ENCODE measurements around the gene IL12RB1. TPM values are rescaled to one million over a fixed set of nuclear protein-coding genes. Genes with fewer than 3 reads are reported as not detected.
A peak's percentile ranks its signal among the peaks of the same experiment; 100 is the strongest.

IL12RB1 gene
- total RNA-seq, 1 experiment from 2014 or later = not detected

- peak overlapping the region; percentile 79 for H3K9ac ChIP-seq (ENCODE audit: low read length)
- H3K4me3 ChIP-seq (replicated peaks in 1 of 2; ENCODE audit: low read depth in 1 of 2, low read length in 2 of 2) = peak overlapping the region; percentile 72 to 87
- no peaks in the 10 kb centered on the region for H4K20me1 ChIP-seq (ENCODE audit: insufficient read depth)
- ChIA-PET CTCF (interaction anchor here (0.6 kb wide), 1 partner anchor 786 kb away, joined by 3 read pairs; no protein-coding TSS in a partner anchor), POLR2A (interaction anchor here (0.7 to 1.4 kb wide), 3 partner anchors 9 to 35 kb away, joined by 3 to 4 read pairs (median 3); no protein-coding TSS in a partner anchor), RAD21 (ENCODE audit: low non-redundant PET in 1 of 2, low total read pairs in 2 of 2, uncharacterized antibody in 2 of 2, unreplicated experiment in 2 of 2) (interaction anchor here in 1 of 2 experiments (0.5 kb wide), 1 partner anchor 116 kb away, joined by 3 read pairs; no protein-coding TSS in a partner anchor)
- peak overlapping the region; percentile 89 for H3K4me2 ChIP-seq (ENCODE audit: low read length)
- TF ChIP-seq FOSL1 (IDR thresholded peaks at IDR 0.05; ENCODE audit: low read depth) (peak; percentile 75), TCF7L2 (IDR thresholded peaks at IDR 0.05; ENCODE audit: borderline replicate concordance, extremely low read depth, insufficient read depth, insufficient read length) (peak; percentile 80), POLR2A (IDR thresholded peaks at IDR 0.05; ENCODE audit: borderline replicate concordance, extremely low read depth, insufficient read depth, insufficient read length) (no peak), ATF3 (IDR thresholded peaks at IDR 0.05) (no peak), MAX (IDR thresholded peaks at IDR 0.05) (peak; percentile 84), JUND (IDR thresholded peaks at IDR 0.05) (peak; percentile 77), SP1 (IDR thresholded peaks at IDR 0.05; ENCODE audit: low read depth) (peak; percentile 61; the same call in 1 of the 2 replicates), SIN3A (IDR thresholded peaks at IDR 0.05; ENCODE audit: low read depth) (no peak), YY1 (IDR thresholded peaks at IDR 0.05; ENCODE audit: extremely low read depth, insufficient replicate concordance, low read depth, low read length) (peak; percentile 65)
- TF ChIP-seq, protein P1, sequence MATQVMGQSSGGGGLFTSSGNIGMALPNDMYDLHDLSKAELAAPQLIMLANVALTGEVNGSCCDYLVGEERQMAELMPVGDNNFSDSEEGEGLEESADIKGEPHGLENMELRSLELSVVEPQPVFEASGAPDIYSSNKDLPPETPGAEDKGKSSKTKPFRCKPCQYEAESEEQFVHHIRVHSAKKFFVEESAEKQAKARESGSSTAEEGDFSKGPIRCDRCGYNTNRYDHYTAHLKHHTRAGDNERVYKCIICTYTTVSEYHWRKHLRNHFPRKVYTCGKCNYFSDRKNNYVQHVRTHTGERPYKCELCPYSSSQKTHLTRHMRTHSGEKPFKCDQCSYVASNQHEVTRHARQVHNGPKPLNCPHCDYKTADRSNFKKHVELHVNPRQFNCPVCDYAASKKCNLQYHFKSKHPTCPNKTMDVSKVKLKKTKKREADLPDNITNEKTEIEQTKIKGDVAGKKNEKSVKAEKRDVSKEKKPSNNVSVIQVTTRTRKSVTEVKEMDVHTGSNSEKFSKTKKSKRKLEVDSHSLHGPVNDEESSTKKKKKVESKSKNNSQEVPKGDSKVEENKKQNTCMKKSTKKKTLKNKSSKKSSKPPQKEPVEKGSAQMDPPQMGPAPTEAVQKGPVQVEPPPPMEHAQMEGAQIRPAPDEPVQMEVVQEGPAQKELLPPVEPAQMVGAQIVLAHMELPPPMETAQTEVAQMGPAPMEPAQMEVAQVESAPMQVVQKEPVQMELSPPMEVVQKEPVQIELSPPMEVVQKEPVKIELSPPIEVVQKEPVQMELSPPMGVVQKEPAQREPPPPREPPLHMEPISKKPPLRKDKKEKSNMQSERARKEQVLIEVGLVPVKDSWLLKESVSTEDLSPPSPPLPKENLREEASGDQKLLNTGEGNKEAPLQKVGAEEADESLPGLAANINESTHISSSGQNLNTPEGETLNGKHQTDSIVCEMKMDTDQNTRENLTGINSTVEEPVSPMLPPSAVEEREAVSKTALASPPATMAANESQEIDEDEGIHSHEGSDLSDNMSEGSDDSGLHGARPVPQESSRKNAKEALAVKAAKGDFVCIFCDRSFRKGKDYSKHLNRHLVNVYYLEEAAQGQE (IDR thresholded peaks at IDR 0.05; ENCODE audit: low read depth) = no peak
- TF ChIP-seq, protein P2, sequence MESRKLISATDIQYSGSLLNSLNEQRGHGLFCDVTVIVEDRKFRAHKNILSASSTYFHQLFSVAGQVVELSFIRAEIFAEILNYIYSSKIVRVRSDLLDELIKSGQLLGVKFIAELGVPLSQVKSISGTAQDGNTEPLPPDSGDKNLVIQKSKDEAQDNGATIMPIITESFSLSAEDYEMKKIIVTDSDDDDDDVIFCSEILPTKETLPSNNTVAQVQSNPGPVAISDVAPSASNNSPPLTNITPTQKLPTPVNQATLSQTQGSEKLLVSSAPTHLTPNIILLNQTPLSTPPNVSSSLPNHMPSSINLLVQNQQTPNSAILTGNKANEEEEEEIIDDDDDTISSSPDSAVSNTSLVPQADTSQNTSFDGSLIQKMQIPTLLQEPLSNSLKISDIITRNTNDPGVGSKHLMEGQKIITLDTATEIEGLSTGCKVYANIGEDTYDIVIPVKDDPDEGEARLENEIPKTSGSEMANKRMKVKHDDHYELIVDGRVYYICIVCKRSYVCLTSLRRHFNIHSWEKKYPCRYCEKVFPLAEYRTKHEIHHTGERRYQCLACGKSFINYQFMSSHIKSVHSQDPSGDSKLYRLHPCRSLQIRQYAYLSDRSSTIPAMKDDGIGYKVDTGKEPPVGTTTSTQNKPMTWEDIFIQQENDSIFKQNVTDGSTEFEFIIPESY (IDR thresholded peaks at IDR 0.05; ENCODE audit: extremely low read depth, insufficient replicate concordance, low read length) = no peak
- no TSS peak for BruUV-seq (replicated peaks)
- no peaks in the 10 kb centered on the region for H3K27me3 ChIP-seq (ENCODE audit: insufficient read depth, low read length)
- peaks cover 13% of the 10 kb centered on the region for H3K79me2 ChIP-seq (ENCODE audit: insufficient read depth, low read length)
- peaks cover 29 to 51% of the 10 kb centered on the region in 2 experiments for H3K4me1 ChIP-seq (ENCODE audit: control insufficient read depth in 1 of 2, insufficient read depth in 2 of 2, low read length in 2 of 2)
- DNase-seq (ENCODE audit: low read depth, low spot score) (no peak), ATAC-seq (peak; percentile 32)
- H3K9me2 ChIP-seq (ENCODE audit: insufficient read depth) = no peaks in the 10 kb centered on the region
- H3K36me3 ChIP-seq (ENCODE audit: control insufficient read depth in 1 of 2, insufficient read depth in 2 of 2, low read length in 2 of 2) = no peaks in the 10 kb centered on the region
- H3K9me3 ChIP-seq (ENCODE audit: control insufficient read depth in 1 of 2, insufficient read depth in 1 of 2, low read depth in 1 of 2, low read length in 2 of 2) = no peaks in the 10 kb centered on the region
- intact Hi-C loops (cut with micrococcal nuclease) = no loop called here
- peak overlapping the region; percentile 66 for H3K27ac ChIP-seq (ENCODE audit: low read depth, low read length)
- no peak overlapping the region for H2AFZ ChIP-seq (ENCODE audit: low read depth, low read length, poor library complexity, severe bottlenecking)
Observed at GRCh38 chr19:18021121-18021755, 65.5 kb downstream of the IL12RB1 start.

All from HCT116 (cell line).